ENCODE measurements around the gene PBX3.

DNA sequence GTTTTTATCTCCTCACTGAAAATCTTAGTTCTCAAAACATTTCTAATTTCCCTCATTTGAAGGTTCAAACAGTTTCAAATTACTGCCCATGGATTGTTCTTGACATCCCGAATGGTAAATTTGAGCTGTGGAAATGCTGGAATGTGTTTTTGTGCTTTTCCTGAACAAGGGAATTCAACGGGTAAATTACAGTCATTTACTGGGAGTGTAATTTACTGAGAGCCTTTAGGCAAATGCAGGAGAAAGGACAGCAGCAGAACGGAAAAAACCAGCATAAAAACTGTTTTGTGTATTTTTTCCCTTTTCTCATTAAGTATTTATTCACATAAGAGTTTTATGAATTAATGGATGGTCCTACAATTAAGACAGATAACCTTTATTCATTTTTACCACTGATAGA lies 139.2 kb downstream of the PBX3 start:
- TF ChIP-seq, protein P1, sequence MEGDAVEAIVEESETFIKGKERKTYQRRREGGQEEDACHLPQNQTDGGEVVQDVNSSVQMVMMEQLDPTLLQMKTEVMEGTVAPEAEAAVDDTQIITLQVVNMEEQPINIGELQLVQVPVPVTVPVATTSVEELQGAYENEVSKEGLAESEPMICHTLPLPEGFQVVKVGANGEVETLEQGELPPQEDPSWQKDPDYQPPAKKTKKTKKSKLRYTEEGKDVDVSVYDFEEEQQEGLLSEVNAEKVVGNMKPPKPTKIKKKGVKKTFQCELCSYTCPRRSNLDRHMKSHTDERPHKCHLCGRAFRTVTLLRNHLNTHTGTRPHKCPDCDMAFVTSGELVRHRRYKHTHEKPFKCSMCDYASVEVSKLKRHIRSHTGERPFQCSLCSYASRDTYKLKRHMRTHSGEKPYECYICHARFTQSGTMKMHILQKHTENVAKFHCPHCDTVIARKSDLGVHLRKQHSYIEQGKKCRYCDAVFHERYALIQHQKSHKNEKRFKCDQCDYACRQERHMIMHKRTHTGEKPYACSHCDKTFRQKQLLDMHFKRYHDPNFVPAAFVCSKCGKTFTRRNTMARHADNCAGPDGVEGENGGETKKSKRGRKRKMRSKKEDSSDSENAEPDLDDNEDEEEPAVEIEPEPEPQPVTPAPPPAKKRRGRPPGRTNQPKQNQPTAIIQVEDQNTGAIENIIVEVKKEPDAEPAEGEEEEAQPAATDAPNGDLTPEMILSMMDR (IDR thresholded peaks at IDR 0.05; ENCODE audit: low read depth, low read length, poor library complexity, severe bottlenecking), result no peak
- TF ChIP-seq EZH2phosphoT487 (IDR thresholded peaks at IDR 0.05; ENCODE audit: borderline replicate concordance, low read length), result no peak
